Lower leg skin (tissue), 3 donors: Measurements from ENCODE around the gene KRTAP4-11.
"Not testable (repeated sequence)": the region's sequence is repeated elsewhere in the genome, so short reads cannot be mapped to it uniquely, and the experiment has no call there.

ENCODE experiments used
- POLR2A ChIP-seq, 2 donors: fragments of 450-650 bp; IDR thresholded peaks; one replicate each; pipeline ENCODE4 v1.6.1; 2016 to 2017; ENCODE audit warnings: antibody characterized with exemption in 2 of 2, mild to moderate bottlenecking in 1 of 2, moderate library complexity in 1 of 2
- TF ChIP-seq, protein P1 (sequence below), 3 donors: fragments of 450-650 bp; IDR thresholded peaks; one replicate each; pipeline ENCODE4 v1.5.1; 2016; ENCODE audit warnings: antibody characterized with exemption in 3 of 3, mild to moderate bottlenecking in 3 of 3, moderate library complexity in 2 of 3

- TF ChIP-seq, protein P1, sequence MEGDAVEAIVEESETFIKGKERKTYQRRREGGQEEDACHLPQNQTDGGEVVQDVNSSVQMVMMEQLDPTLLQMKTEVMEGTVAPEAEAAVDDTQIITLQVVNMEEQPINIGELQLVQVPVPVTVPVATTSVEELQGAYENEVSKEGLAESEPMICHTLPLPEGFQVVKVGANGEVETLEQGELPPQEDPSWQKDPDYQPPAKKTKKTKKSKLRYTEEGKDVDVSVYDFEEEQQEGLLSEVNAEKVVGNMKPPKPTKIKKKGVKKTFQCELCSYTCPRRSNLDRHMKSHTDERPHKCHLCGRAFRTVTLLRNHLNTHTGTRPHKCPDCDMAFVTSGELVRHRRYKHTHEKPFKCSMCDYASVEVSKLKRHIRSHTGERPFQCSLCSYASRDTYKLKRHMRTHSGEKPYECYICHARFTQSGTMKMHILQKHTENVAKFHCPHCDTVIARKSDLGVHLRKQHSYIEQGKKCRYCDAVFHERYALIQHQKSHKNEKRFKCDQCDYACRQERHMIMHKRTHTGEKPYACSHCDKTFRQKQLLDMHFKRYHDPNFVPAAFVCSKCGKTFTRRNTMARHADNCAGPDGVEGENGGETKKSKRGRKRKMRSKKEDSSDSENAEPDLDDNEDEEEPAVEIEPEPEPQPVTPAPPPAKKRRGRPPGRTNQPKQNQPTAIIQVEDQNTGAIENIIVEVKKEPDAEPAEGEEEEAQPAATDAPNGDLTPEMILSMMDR (IDR thresholded peaks at IDR 0.05), result not testable (repeated sequence)
- TF ChIP-seq POLR2A (IDR thresholded peaks at IDR 0.05), result not testable (repeated sequence)
Measured at GRCh38 chr17:41139865-41140264, 21.7 kb upstream of the KRTAP4-11 start.
